A549 (cell line): ENCODE data around the gene IGSF5.

Experiments used
- CHD2 ChIP-seq: fragments of 150-350 bp; IDR thresholded peaks from 2 replicates; pipeline ENCODE4 v1.6.1; 2014; ENCODE audit warnings: low read length; ENCODE audit not compliant: partially characterized antibody
- CTCF ChIP-seq: fragments of >200 bp; sonication (Bioruptor Twin); formaldehyde crosslinking; IDR thresholded peaks from 3 replicates; pipeline ENCODE4 v1.5.1; 2016
- EP300 ChIP-seq, 2 experiments: fragments of >200 bp; sonication (Bioruptor Twin); formaldehyde crosslinking; IDR thresholded peaks; 2 replicates in 1 of 2; 3 replicates in 1 of 2; pipeline ENCODE4 v1.6.1; 2016 to 2017
- ESRRA ChIP-seq: fragments of 150-350 bp; IDR thresholded peaks from 2 replicates; pipeline ENCODE4 v1.6.1; 2014; ENCODE audit warnings: mild to moderate bottlenecking, low read length, borderline replicate concordance
- HDAC2 ChIP-seq: fragments of 200-600 bp; sonication (generic); IDR thresholded peaks from 2 replicates; pipeline ENCODE4 v1.6.1; 2016
- JUN ChIP-seq, 2 experiments: fragments of >200 bp; sonication (Bioruptor Twin); formaldehyde crosslinking; IDR thresholded peaks; 2 replicates in 1 of 2; 3 replicates in 1 of 2; pipeline ENCODE4 v1.6.1; 2016 to 2017
- JUNB ChIP-seq: fragments of >200 bp; sonication (Bioruptor Twin); formaldehyde crosslinking; IDR thresholded peaks from 2 replicates; pipeline ENCODE4 v1.6.1; 2016
- MAFK ChIP-seq: fragments of 450-650 bp; IDR thresholded peaks from 2 replicates; pipeline ENCODE4 v1.6.1; 2014; ENCODE audit not compliant: partially characterized antibody
- POLR2A ChIP-seq: IDR thresholded peaks from 2 replicates; pipeline ENCODE4 v1.6.1; 2012; ENCODE audit warnings: mild to moderate bottlenecking, low read length
- RNF2 ChIP-seq: fragments of 200-600 bp; sonication (generic); IDR thresholded peaks from 2 replicates; pipeline ENCODE4 v1.6.1; 2016; ENCODE audit warnings: low read depth, mild to moderate bottlenecking, antibody characterized with exemption, moderate library complexity, borderline replicate concordance
- SMC3 ChIP-seq: fragments of >200 bp; sonication (Bioruptor Twin); formaldehyde crosslinking; IDR thresholded peaks from 3 replicates; pipeline ENCODE4 v1.6.1; 2018; ENCODE audit warnings: inconsistent platforms

DNA sequence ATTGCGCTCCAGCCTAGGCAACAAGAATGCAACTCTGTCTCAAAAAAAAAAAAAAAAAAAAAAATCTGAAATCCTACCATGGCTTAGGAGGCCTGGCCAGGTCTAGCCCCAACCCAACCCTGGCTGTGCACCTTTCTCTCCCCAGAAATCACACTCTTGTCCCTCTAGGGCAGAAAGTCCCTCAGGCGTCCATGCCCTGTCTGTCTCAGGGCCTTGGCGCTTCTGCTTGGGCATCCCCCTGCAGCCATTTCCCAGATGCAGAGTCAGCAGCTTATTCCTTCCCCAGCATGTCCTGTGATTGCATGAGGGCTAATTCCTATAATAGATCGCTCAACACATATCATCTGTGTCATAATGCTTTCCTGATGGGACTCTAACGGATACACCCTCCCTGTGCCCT lies 65.0 kb downstream of the IGSF5 start:
- no peak for TF ChIP-seq JUN (IDR thresholded peaks at IDR 0.05)
- no peak for TF ChIP-seq HDAC2
- no peak for TF ChIP-seq CTCF
- TF ChIP-seq RNF2 = no peak
- no peak for TF ChIP-seq CHD2
- no peak for TF ChIP-seq SMC3
- no peak for TF ChIP-seq JUNB
- no peak for TF ChIP-seq EP300 (IDR thresholded peaks at IDR 0.05)
- TF ChIP-seq ESRRA = no peak
- TF ChIP-seq MAFK = no peak
- TF ChIP-seq POLR2A = no peak
